Left kidney (tissue), 1 donor: ENCODE data around the gene XDH. TPM values are rescaled to one million over a fixed set of nuclear protein-coding genes. Genes with fewer than 3 reads are reported as not detected.

Source experiments
- polyA plus RNA-seq: library from polyadenylated mRNA; unstranded; fragments of 120-200 nt; gene quantifications from one replicate; pipeline ENCODE4 v1.2.1, GENCODE V29; 2013; ENCODE audit not compliant: insufficient read length

XDH gene
- polyA plus RNA-seq, 1 donor = 0.50 TPM

Other genes with a start within 250 kb of the XDH start
- 0.13 TPM for gene CAPN14, start 197.2 kb downstream of the XDH start, polyA plus RNA-seq
- 21.5 TPM for gene EHD3, start 180.6 kb downstream of the XDH start, polyA plus RNA-seq
- gene SRD5A2, start 166.2 kb upstream of the XDH start, polyA plus RNA-seq = 0.13 TPM